ENCODE results near the gene PELI1. TPM values are rescaled to one million over a fixed set of nuclear protein-coding genes. Genes with fewer than 3 reads are reported as not detected.

Gene PELI1
- total RNA-seq, 2 experiments from 2014 or later, result 38.4 to 42.9 TPM

GRCh38 chr2:64120008-64120407, 24.2 kb downstream of the PELI1 start:
- H3K27ac Mint-ChIP-seq, result no peak overlapping the region
- no peak for DNase-seq
- no peaks in the 10 kb centered on the region for H3K27me3 Mint-ChIP-seq
- ChIA-PET CTCF (interaction anchor here (1.1 to 2.0 kb wide), 3 partner anchors 71 to 211 kb away, joined by 3 to 4 read pairs (median 4); no protein-coding TSS in a partner anchor), POLR2A (no interaction called here)
- no peaks in the 10 kb centered on the region for H3K9me3 Mint-ChIP-seq
- H3K4me1 Mint-ChIP-seq (ENCODE audit: low read depth), result peaks cover 49% of the 10 kb centered on the region
- H3K4me3 Mint-ChIP-seq, result no peak overlapping the region
- H3K36me3 Mint-ChIP-seq, result peaks cover 14% of the 10 kb centered on the region
- intact Hi-C loops (cut with micrococcal nuclease), result no loop called here

GRCh38 chr2:64119369-64119768, 24.9 kb downstream of the PELI1 start:
- peaks cover 10% of the 10 kb centered on the region for H3K36me3 Mint-ChIP-seq
- intact Hi-C loops (cut with micrococcal nuclease), result no loop called here
- CTCF ChIA-PET, result interaction anchor here (0.8 to 2.0 kb wide), 2 partner anchors 70 to 212 kb away, joined by 3 to 4 read pairs; no protein-coding TSS in a partner anchor
- DNase-seq, result no peak
- H3K4me3 Mint-ChIP-seq, result no peak overlapping the region
- H3K9me3 Mint-ChIP-seq, result no peaks in the 10 kb centered on the region
- H3K27ac Mint-ChIP-seq, result no peak overlapping the region
- peaks cover 50% of the 10 kb centered on the region for H3K4me1 Mint-ChIP-seq (ENCODE audit: low read depth)
- H3K27me3 Mint-ChIP-seq, result no peaks in the 10 kb centered on the region
- POLR2A ChIA-PET, result interaction anchor here (0.9 kb wide), 1 partner anchor 14 kb away, joined by 3 read pairs; no protein-coding TSS in a partner anchor

DNA sequence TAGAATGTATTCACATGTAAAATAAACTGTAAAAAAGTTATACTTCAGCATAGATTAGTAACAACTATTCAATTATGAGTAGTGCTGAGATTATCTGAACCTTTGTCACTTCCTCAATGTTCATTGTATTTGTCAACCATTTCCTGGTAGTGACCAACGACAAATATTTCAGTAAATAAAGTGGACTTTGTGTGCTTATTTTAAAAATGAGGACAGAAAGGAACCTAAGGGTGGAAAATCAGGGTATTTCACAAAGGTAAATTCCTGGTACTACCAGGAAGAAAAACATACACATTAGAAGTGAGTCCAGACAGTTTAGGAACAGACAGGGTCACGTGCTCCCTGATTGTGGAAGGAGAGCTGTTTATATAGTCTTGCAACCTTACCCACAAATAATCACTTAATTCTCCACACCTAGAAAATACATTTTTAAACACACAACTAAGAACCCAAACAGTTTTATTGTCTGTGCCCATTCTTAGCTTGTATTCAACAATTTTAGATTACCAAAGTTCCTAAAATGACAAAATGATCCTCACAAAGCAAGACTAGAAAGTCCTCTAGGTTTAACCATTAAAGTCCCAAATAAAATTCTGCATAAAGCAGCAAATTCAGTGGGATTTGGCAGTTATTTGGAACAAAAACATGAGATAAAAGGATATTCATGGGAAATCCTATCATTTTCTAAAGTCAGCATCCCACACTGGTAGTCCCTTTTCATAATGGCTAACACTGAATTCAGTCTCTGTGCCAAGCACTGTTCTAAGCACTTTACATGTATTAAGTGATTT, 28.2 kb downstream of the PELI1 start:
- H3K27me3 Mint-ChIP-seq, result no peaks in the 10 kb centered on the region
- H3K4me3 Mint-ChIP-seq, result no peak overlapping the region
- intact Hi-C loops (cut with micrococcal nuclease), result no loop called here
- H3K36me3 Mint-ChIP-seq, result peaks cover 3% of the 10 kb centered on the region
- POLR2A ChIA-PET, result interaction anchor here (0.9 to 1.6 kb wide), 3 partner anchors 14 to 27 kb away, joined by 3 to 4 read pairs (median 4); no protein-coding TSS in a partner anchor
- peak overlapping the region; percentile 58 for H3K27ac Mint-ChIP-seq
- peaks cover 63% of the 10 kb centered on the region for H3K4me1 Mint-ChIP-seq (ENCODE audit: low read depth)
- no peaks in the 10 kb centered on the region for H3K9me3 Mint-ChIP-seq
- CTCF ChIA-PET, result no interaction called here
- DNase-seq, result no peak

DNA sequence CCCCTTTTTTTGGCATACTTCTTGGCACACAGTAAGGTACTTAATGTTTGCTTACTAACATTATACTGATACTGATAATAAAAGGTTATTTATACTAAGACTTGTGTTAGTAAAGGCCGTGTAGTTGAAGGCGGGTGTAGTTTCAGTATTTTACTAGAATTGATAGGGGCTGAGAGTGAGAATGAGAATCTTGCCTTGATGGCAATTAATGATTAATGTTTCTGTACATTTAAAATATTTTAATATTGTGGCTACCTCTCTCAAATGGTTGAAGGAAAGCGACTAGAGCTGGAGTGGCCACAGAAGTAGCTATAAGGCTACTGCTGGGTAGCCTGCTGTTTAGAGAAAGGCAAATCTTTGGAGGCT, 29.3 kb downstream of the PELI1 start:
- CTCF ChIA-PET, result interaction anchor here (0.8 to 1.2 kb wide), 2 partner anchors 11 to 213 kb away, joined by 3 read pairs; no protein-coding TSS in a partner anchor
- Mint-ChIP-seq H3K27me3 (no peaks in the 10 kb centered on the region), H3K4me1 (ENCODE audit: low read depth) (peaks cover 69% of the 10 kb centered on the region), H3K9me3 (no peaks in the 10 kb centered on the region), H3K27ac (peak overlapping the region; percentile 85), H3K4me3 (no peak overlapping the region), H3K36me3 (peaks cover 6% of the 10 kb centered on the region)
- intact Hi-C loops (cut with micrococcal nuclease), result loop anchor here (1.0 kb wide), 7 partner anchors 14 to 211 kb away; partner anchors contain the start of gene PELI1
- DNase-seq, result no peak
- POLR2A ChIA-PET, result interaction anchor here (0.9 to 1.6 kb wide), 7 partner anchors 13 to 211 kb away, joined by 3 to 9 read pairs (median 4); no protein-coding TSS in a partner anchor

DNA sequence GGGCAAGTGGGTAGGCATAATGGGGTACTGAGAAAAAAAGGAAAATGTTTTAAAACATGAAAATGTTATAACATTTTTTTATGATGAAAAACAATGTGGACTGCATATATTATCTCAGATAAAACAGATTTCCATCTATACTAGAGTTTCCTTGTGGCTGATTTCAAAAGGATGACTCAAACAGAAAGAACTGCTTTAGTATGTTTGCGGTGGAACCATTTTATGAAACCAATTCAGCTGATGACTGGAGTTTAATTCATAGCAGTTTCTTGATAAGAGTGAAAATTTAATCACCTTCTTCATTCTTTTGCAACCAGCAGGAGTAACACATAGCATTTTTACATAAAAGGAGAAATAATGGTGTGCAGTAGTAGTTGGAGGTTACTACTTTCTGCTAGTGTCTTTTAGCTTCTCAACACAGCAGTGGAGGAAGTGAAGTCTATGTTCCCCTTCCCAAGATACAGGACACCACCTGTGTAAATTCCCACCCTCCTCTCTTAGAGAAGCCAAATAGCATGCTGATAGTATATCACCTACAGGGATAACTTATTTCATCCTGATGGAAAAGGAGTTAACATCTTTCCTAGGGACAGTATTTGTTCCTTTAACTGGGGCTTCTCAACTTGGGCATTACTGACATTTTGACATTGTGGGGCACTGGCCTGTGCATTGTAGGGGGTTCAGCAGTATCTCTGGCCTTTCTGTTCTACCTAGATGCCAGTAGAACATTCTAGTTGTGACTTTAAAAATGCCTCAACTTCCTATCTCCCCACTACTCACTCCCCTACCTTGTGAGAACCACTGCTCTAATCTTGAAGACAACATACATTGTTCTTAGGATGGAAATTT, 29.9 kb downstream of the PELI1 start:
- no peaks in the 10 kb centered on the region for H3K27me3 Mint-ChIP-seq
- DNase-seq, result no peak
- CTCF ChIA-PET, result interaction anchor here (0.8 to 1.2 kb wide), 2 partner anchors 11 to 213 kb away, joined by 3 read pairs; no protein-coding TSS in a partner anchor
- intact Hi-C loops (cut with micrococcal nuclease), result loop anchor here (1.0 kb wide), 7 partner anchors 13 to 212 kb away; partner anchors contain the start of gene PELI1
- peaks cover 70% of the 10 kb centered on the region for H3K4me1 Mint-ChIP-seq (ENCODE audit: low read depth)
- peak overlapping the region; percentile 85 for H3K27ac Mint-ChIP-seq
- POLR2A ChIA-PET, result interaction anchor here (0.8 to 1.5 kb wide), 5 partner anchors 13 to 212 kb away, joined by 3 to 9 read pairs (median 5); no protein-coding TSS in a partner anchor
- no peak overlapping the region for H3K4me3 Mint-ChIP-seq
- H3K36me3 Mint-ChIP-seq, result peaks cover 9% of the 10 kb centered on the region
- H3K9me3 Mint-ChIP-seq, result no peaks in the 10 kb centered on the region

DNA sequence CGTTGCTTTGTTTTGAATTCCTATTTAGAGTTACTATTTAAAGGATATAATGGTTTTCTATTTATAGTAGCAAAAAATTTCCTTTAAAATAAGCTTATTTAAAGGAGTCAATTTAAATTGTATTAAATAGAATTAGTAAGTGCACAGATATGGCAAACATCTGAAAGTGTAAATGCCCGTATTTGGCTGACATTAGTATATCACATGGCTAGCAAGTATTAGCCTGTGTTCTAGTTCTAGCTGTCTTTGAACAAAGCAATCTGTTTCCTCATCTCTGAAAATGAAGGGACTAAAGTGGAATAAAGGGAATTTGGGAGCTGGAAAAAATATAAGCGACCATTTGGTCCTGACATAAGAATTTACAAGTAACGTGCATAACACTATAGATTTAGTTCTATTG, 32.2 kb downstream of the PELI1 start:
- POLR2A ChIA-PET, result interaction anchor here (1.3 kb wide), 1 partner anchor 11 kb away, joined by 4 read pairs; no protein-coding TSS in a partner anchor
- intact Hi-C loops (cut with micrococcal nuclease), result no loop called here
- peaks cover 21% of the 10 kb centered on the region for H3K36me3 Mint-ChIP-seq

GRCh38 chr2:64111426-64111825, 32.8 kb downstream of the PELI1 start:
- Mint-ChIP-seq H3K27ac (no peak overlapping the region), H3K36me3 (peaks cover 23% of the 10 kb centered on the region), H3K4me3 (no peak overlapping the region), H3K27me3 (no peaks in the 10 kb centered on the region), H3K9me3 (no peaks in the 10 kb centered on the region), H3K4me1 (ENCODE audit: low read depth) (peaks cover 81% of the 10 kb centered on the region)
- intact Hi-C loops (cut with micrococcal nuclease), result no loop called here
- ChIA-PET POLR2A (interaction anchor here (1.3 kb wide), 1 partner anchor 10 kb away, joined by 4 read pairs; no protein-coding TSS in a partner anchor), CTCF (no interaction called here)
- DNase-seq, result no peak

More for the DNA sequence above, 32.2 kb downstream of the PELI1 start:
- CTCF ChIA-PET, result interaction anchor here (0.7 kb wide), 1 partner anchor 214 kb away, joined by 4 read pairs; no protein-coding TSS in a partner anchor
- Mint-ChIP-seq H3K9me3 (no peaks in the 10 kb centered on the region), H3K27ac (no peak overlapping the region), H3K4me3 (no peak overlapping the region), H3K4me1 (ENCODE audit: low read depth) (peaks cover 83% of the 10 kb centered on the region), H3K27me3 (no peaks in the 10 kb centered on the region)
- no peak for DNase-seq

- CTCF ChIA-PET, result interaction anchor here (0.6 to 2.4 kb wide), 5 partner anchors 22 to 219 kb away, joined by 3 to 10 read pairs (median 4); no protein-coding TSS in a partner anchor
Measured at GRCh38 chr2:64108666-64109241, 35.5 kb downstream of the PELI1 start.

GRCh38 chr2:64106481-64106880, 37.7 kb downstream of the PELI1 start:
- peaks cover 45% of the 10 kb centered on the region for H3K36me3 Mint-ChIP-seq
- no peak for DNase-seq
- POLR2A ChIA-PET, result interaction anchor here (0.6 kb wide), 1 partner anchor 431 kb away, joined by 4 read pairs; no protein-coding TSS in a partner anchor
- H3K27me3 Mint-ChIP-seq, result no peaks in the 10 kb centered on the region
- no peaks in the 10 kb centered on the region for H3K9me3 Mint-ChIP-seq
- peaks cover 80% of the 10 kb centered on the region for H3K4me1 Mint-ChIP-seq (ENCODE audit: low read depth)
- H3K27ac Mint-ChIP-seq, result no peak overlapping the region
- H3K4me3 Mint-ChIP-seq, result no peak overlapping the region
- CTCF ChIA-PET, result interaction anchor here (1.8 kb wide), 1 partner anchor 221 kb away, joined by 6 read pairs; no protein-coding TSS in a partner anchor
- intact Hi-C loops (cut with micrococcal nuclease), result no loop called here

More at GRCh38 chr2:64108666-64109241, 35.5 kb downstream of the PELI1 start:
- Mint-ChIP-seq H3K27me3 (no peaks in the 10 kb centered on the region), H3K4me1 (ENCODE audit: low read depth) (peaks cover 76% of the 10 kb centered on the region), H3K27ac (peak overlapping the region; percentile 49), H3K4me3 (no peak overlapping the region), H3K9me3 (no peaks in the 10 kb centered on the region), H3K36me3 (peaks cover 39% of the 10 kb centered on the region)
- DNase-seq, result peak; percentile 39
- intact Hi-C loops (cut with micrococcal nuclease), result no loop called here
- POLR2A ChIA-PET, result interaction anchor here (1.2 kb wide), 1 partner anchor 218 kb away, joined by 3 read pairs; no protein-coding TSS in a partner anchor

DNA sequence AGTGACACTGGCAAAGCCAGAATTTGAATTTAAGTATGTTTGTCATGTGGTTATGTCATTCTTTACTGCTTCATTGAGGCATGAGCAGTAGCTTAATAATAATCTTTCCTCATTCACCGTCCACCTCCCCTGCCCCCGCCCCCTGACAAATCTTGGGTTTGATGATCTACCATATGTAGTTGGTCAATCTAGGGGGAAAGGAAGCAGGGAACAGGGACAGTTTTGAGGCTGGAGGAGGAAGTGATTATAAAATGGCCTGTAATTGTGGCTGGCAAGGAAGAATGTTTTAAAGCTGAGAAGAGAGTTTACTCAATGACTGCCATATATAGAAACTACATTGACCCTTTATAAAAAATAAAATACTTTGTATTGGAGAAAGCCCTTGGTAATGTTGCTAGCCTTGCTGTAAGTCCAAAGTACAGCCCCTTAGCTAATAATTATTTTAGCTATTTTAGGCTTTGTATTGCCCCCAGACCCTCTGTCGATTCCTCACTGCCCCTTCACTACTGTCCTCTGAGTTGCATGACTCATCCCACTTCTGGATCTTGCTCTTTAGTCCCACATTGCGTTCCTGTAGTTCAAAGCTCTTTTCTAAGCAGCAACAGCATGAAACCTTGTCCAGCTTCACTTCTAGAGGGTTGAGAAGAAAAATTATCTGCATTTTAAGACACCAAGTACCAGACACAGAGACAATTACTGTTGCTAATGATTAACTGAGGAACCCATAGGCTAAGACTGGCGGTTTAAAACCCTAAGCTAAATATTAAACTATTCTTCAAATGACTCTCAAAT, 38.4 kb downstream of the PELI1 start:
- Mint-ChIP-seq H3K27ac (no peak overlapping the region), H3K4me1 (ENCODE audit: low read depth) (peaks cover 80% of the 10 kb centered on the region), H3K4me3 (no peak overlapping the region), H3K27me3 (no peaks in the 10 kb centered on the region), H3K36me3 (peaks cover 44% of the 10 kb centered on the region), H3K9me3 (no peaks in the 10 kb centered on the region)
- intact Hi-C loops (cut with micrococcal nuclease), result no loop called here
- ChIA-PET POLR2A (interaction anchor here (0.6 to 0.9 kb wide), 2 partner anchors 13 to 431 kb away, joined by 3 to 4 read pairs; no protein-coding TSS in a partner anchor), CTCF (interaction anchor here (1.2 to 1.8 kb wide), 2 partner anchors 56 to 222 kb away, joined by 4 to 6 read pairs; no protein-coding TSS in a partner anchor)
- DNase-seq, result no peak

Measured in activated CD4-positive, alpha-beta memory T cell treated with anti-CD3 and anti-CD28 coated beads for 36 hours (primary cell).